8988T (cell line): ENCODE data around the gene IL12A.
A peak's percentile ranks its signal among the peaks of the same experiment; 100 is the strongest.

Source experiments
- DNase-seq: peaks from one replicate; pipeline ENCODE4 v3.0.0; 2011

Gene IL12A

GRCh38 chr3:159991591-159991990, 3.0 kb downstream of the IL12A start:
- no peak for DNase-seq

GRCh38 chr3:159992589-159992988, 4.0 kb downstream of the IL12A start:
- no peak for DNase-seq

- DNase-seq = no peak
Observed at GRCh38 chr3:159994182-159994581, 5.5 kb downstream of the IL12A start.

- no peak for DNase-seq
Observed at GRCh38 chr3:159995091-159995490, 6.5 kb downstream of the IL12A start.

- DNase-seq = no peak
Observed at GRCh38 chr3:159996018-159996417, 7.4 kb downstream of the IL12A start.

DNA sequence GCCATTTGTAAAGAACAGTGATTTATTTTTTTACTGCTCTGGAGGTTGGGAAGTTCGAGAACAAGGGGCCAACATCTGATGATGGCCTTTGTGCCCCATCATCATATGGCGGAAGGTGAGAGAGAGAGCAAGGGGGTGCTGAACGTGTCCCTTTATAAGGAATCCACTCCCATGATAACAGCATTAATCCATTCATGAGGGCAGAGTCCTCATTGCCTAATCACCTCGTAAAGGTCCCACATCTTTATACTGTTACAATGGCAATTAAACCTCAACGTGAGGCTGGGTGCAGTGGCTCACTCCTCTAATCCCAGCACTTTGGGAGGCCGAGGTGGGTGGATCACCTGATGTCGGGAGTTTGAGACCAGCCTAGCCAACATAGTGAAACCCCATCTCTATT, 8.3 kb downstream of the IL12A start:
- DNase-seq = no peak

DNA sequence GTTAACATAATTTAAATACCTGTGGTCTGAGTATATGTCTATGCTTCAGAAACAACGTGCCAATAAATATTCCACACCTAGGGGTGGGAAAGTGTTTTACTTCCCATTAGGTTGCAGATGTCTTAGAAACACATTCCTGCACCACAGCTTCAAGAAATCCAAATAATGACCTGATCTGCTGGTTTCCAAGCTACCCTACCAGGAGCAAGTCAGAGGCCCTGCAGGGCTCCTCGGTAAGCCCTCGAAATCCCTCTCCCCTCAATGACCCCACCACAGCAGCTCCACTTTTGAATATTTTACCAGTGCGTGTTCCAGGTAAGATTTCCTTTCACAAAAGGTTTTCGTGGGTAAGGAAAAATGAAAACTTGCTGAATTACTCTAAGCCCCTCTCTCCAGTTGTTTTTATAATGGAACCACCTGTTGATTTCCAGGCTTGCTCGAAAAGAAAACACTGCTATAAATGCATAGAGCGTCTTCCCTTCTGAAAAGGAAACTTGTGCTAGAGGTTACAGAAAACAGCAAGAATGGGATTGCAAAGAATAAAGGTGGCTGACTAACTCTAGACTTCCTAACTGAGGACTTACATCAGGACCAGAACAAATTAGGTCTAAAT, 12.6 kb downstream of the IL12A start:
- no peak for DNase-seq

GRCh38 chr3:160001850-160002623, 13.4 kb downstream of the IL12A start:
- DNase-seq = no peak

DNA sequence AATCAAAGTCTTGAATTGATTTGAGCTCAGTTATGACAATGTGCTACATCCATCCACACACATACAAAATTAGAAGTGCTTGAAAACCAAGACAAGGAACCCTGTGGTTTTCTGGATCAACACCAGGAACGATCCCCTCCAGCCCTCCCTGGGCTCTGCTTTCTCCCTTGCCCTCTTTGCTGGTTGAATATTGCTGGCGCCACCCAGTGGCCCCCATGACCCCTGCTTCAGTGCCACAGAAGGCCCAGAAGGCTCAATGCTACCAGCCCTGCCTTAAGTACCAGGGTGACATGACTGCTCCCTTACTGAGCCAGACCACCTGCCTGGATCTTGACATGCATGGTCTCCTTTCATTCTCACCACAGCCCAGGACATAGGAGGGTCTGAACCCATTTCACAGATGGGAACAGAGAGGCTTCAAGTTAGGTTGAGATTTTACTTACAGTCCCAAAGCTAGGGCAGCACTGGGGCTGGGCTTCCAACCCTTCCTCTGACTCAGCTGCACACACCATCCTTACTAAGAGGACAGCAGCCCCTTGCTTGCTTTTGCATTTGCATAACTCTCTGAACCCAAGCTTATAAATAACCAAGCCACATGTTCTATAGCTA, 15.0 kb downstream of the IL12A start:
- DNase-seq = peak; percentile 29

GRCh38 chr3:160005004-160005403, 16.4 kb downstream of the IL12A start:
- DNase-seq = no peak

DNA sequence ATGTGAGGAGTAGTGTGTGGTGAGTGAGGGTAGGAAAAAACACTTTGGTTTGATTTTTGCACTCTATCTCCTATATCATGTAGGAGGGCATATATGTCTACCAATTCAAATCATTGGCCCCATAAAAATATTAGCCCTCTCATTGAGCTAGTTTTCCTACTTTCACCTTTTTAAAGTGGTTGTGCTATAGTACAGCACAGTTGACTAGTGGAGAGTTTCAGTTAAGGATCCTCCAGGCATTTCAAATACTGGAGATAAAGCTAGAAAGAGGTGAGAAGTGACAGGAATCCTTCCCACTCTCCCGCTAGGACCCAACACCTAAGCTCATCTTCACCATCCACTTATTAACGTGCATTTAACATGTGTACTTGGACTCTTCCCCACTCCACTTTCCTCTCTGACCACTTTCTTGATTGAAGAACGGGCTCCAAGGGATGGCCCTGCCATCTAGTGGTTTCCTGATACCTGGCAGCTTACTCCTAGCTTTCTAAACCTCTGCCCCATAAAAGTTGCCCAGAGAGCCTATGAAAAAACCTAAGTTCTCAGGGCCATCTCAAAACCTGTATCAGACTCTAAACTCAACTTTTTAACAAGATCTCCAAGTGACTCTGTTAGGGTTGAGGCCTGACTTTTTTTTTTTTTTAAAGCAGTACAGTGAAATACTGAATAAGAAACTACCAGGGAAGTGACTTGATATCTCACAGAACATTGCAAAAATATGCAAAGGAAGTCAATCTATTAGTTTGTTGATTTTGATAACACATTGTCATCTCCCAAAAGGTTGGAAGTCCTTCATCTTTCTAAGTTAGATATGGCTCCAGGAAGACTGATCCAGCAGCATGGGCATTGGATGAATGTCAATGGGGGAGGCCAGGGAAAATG, 17.9 kb downstream of the IL12A start:
- peak; percentile 34 for DNase-seq

DNA sequence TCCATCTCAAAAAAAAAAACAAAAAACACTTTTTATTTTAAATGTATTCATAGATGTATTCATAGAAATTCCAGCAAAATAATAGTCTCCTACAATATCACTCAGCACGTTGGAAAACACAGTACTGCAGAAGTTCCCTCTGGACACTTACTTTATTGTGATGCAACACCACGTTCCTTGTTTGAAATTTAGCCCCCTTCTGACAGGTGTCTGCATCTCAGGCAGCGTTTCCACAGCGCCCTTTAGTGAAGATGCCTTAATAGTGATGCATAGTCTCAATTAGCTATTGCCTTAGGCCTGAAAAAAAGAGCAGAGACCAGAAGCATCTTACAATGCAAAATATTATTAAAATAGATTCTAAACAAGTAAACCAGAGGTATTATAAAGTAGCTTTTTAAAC, 20.3 kb downstream of the IL12A start:
- DNase-seq = peak; percentile 18

DNA sequence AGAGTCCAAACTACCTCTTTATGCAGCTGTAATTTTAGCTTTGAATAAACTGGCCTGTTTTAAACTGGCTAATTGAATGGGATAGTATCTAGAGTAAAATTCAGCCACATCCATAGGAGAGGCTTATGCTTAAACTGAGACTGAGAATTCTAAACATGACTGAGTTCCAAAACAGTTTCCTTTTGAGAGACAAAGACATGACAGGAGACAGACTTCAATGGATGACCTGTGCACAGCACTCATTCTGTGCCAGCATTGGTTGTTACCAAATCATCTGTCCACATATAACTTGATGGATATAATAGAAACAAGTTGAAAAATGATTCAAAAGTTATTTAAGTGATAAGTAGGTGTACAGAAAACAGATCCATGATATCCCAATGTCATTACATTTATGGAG, 20.9 kb downstream of the IL12A start:
- DNase-seq = no peak

GRCh38 chr3:160010578-160010977, 21.9 kb downstream of the IL12A start:
- DNase-seq = no peak

- DNase-seq = no peak
Observed at GRCh38 chr3:160012108-160012507, 23.5 kb downstream of the IL12A start.

DNA sequence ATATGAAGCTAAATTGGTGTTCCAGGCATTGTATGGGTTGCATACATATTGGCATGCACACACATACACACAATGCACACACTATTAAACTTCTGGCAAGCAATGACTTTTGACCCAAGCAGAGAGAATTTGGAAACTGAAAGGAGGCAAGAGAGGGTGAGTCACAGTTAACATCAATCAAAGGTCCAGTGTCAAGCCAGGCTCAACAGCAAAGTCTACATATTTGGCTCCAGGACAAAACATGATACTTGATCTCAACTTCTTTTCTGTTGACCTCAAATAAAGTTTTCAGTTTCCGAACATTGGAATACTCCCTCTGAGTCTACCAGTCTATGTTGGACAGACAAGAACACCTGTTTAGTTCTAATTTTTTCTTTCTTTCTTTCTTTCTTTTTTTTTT, 28.3 kb downstream of the IL12A start:
- DNase-seq = no peak

DNA sequence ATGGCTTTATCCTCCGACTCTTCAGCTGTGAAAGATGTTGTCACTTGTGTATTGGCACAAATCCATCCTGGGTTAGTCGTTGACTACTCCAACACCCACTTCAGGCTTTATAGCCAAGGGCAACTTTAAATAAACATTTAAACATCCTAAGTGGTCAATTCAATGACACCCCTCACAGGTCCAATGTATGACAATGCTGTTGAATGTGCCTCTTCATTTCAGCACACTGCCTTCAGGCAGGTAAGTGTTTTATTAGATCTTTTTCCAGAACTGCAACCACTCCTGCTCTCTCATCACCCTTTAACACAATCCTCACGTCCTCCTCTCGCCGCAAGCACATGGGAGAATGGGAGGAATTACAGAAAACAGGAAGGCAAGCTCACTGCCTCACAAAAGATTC, 30.3 kb downstream of the IL12A start:
- no peak for DNase-seq

DNA sequence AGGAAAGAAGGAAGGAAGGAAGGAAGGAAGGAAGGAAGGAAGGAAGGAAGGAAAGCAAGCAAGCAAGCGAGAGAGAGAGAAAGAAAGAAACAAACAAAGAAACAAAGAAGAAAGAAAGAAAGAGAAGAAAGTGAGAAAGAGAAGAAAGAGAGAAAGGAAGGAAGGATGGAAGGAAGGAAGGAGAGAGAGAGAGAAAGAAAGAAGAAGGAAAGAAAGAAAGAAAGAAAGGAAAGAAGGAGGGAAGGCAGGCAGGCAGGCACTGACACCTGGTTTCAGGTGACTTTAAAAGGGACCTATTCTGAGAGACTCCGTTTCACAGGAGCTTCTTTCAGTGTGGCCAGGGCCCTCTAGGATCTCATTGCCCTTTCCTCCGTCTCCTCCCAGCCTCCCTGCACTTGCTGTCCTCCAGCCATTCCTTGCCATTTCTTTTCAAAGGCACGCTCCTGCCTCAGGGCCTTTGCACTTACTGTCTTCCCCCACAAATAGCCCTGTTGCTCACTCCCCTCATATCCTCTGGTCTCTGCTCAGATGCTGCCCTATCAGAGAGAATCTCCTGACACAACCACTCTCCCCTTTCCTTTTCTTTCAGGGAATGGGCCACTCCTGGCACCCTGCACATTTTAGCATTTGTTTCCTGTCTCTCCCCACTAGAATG, 31.5 kb downstream of the IL12A start:
- no peak for DNase-seq

GRCh38 chr3:160022068-160022467, 33.4 kb downstream of the IL12A start:
- no peak for DNase-seq

DNA sequence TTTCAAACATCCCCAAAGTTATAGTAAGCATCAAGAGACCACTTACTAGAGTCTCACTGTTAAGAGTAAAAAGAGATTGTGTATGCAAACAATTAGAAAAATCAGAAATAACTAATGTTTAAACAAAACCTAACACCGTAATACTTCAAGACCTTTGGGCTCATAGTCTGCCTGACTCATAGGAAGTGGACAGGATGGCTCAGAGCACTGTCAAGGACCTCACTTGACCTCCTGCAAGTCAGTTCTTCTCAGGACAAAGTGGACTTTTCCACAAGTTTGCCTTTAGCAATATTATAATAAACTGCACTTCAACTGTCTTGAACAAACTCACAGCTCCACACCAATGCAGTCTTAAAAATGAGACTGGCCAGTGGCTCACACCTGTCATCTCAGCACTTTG, 34.8 kb downstream of the IL12A start:
- no peak for DNase-seq

DNA sequence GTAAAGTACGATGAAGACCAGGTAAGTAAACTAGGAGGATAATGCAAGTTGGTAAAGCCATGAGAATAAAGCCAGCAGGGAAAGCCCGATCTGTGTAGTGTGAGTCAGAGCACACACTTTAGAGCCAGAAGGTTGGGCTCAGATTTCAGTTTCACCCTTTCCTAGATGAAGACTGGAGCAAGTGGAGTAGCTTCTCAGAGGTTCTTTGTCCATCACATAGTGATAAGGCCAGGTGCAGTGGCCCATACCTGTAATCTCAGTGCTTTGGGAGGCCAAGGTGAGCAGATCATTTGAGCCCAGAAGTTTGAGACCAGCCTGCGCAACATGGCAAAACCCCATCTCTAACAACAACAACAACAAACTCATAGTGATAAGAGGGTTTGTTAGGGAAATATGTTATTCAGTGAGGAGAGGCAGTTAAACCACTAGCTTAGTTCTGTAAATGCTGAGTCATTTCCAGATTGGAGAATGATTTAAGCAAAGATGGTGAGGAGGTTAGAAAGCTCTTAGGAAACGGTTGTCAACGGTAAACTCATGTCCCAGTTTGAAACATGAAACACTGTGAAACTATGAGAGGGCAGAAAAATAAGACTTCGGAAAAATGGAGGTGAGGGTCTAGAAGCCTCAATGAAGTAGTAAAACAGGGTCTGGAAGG, 39.0 kb downstream of the IL12A start:
- no peak for DNase-seq

DNA sequence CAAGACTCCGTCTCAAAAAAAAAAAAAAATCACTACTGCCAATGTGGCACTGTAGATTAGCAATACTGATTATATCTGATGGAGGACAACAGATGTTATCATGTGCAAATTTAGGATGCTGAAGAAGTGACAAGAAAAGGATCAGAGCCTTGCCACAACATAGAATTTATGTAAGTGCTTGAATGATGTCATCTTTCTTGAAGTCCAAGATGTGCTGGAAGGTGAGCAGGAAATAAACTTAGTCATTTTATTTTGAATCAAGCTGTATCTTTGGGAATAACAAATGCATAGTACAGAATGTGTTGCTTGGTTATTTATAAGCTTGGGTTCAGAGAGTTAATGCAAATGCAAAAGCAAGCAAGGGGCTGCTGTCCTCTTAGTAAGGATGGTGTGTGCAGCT, 47.1 kb downstream of the IL12A start:
- no peak for DNase-seq
